Small intestine (tissue), 7 donors: ENCODE measurements around the gene SCLY. TPM values are rescaled to one million over a fixed set of nuclear protein-coding genes. Genes with fewer than 3 reads are reported as not detected.
"Not testable (repeated sequence)": the region's sequence is repeated elsewhere in the genome, so short reads cannot be mapped to it uniquely, and the experiment has no call there.

ENCODE experiments used
- DNase-seq, 2 donors: peaks; one replicate each; pipeline versions ENCODE4 v3.0.0 to v3.0.0-alpha.2; 2013
- FAIRE-seq: peaks from 2 replicates; lab custom pipeline; 2012; peaks lifted over from hg19 to GRCh38; lab: Jason Lieb, UNC
- H3K27ac ChIP-seq, 3 donors: one replicate each; pipeline ENCODE4 v1.5.1; 2013; ENCODE audit warnings: low read length in 2 of 3, mild to moderate bottlenecking in 2 of 3, control low read depth in 1 of 3, inconsistent platforms in 1 of 3, low read depth in 1 of 3, moderate library complexity in 1 of 3
- H3K27me3 ChIP-seq, 3 donors: one replicate each; pipeline ENCODE4 v1.6.1; 2013; ENCODE audit warnings: low read length in 3 of 3, inconsistent platforms in 1 of 3; ENCODE audit not compliant: control insufficient read depth in 3 of 3, insufficient read depth in 3 of 3
- H3K36me3 ChIP-seq, 3 donors: one replicate each; pipeline ENCODE4 v1.6.1; 2013; ENCODE audit warnings: low read length in 3 of 3, inconsistent platforms in 1 of 3, low read depth in 1 of 3, mild to moderate bottlenecking in 1 of 3, moderate library complexity in 1 of 3; ENCODE audit not compliant: control insufficient read depth in 3 of 3, insufficient read depth in 2 of 3
- H3K4me1 ChIP-seq, 3 donors: one replicate each; pipeline ENCODE4 v1.6.1; 2013; ENCODE audit warnings: low read length in 2 of 3, inconsistent platforms in 1 of 3, low read depth in 1 of 3, mild to moderate bottlenecking in 1 of 3, moderate library complexity in 1 of 3; ENCODE audit not compliant: control insufficient read depth in 3 of 3, insufficient read depth in 2 of 3
- H3K4me3 ChIP-seq, 3 donors: one replicate each; pipeline ENCODE4 v1.5.1; 2013; ENCODE audit warnings: low read length in 3 of 3, control low read depth in 1 of 3, inconsistent platforms in 1 of 3, low read depth in 1 of 3, mild to moderate bottlenecking in 1 of 3, moderate library complexity in 1 of 3
- H3K9me3 ChIP-seq, 2 donors: one replicate each; pipeline ENCODE4 v1.6.1; 2013; ENCODE audit warnings: low read depth in 1 of 2, low read length in 1 of 2; ENCODE audit not compliant: control insufficient read depth in 2 of 2, insufficient read depth in 1 of 2
- WGBS, 3 donors: extraction: QIAGEN DNeasy Blood & Tissue Kit; methylation state at CpG; one replicate each; pipeline ENCODE4 v1.1.7; 2013; 5-methylcytosine and 5-hydroxymethylcytosine counted together
- polyA plus RNA-seq, 4 donors: library from polyadenylated mRNA; stranded (reverse) in 3 of 4; unstranded in 1 of 4; fragments of 200-250 nt in 3 of 4; fragments of 120-200 nt in 1 of 4; gene quantifications; one replicate each; pipeline versions ENCODE4 v1.2.1 to v1.2.3, GENCODE V29; 2013
- donor health status: healthy with polysubstance abuse.
- donor health status: control.
- donor health status: control.
- donor health status: Bipolar disorder and iron deficiency.
- donor health status: healthy.

SCLY gene
- polyA plus RNA-seq, 4 donors, result 12.7 to 28.8 (median 23.7) TPM

GRCh38 chr2:238042849-238043584, 17.8 kb upstream of the SCLY start:
- FAIRE-seq (no peak), DNase-seq (no peak)
- H3K9me3 ChIP-seq, result peaks cover 0 to 1% of the 10 kb centered on the region in 2 donors
- H3K36me3 ChIP-seq, result peaks cover 0 to 56% (median 13%) of the 10 kb centered on the region in 3 donors
- H3K27me3 ChIP-seq, result no peaks in the 10 kb centered on the region
- no peaks in the 10 kb centered on the region for H3K4me1 ChIP-seq
- H3K27ac ChIP-seq, result no peak overlapping the region
- WGBS, 3 donors, result 71 to 85% (median 82%) methylated on average over 6 of the region's 6 CpGs
- H3K4me3 ChIP-seq, result no peak overlapping the region

GRCh38 chr2:238043851-238044250, 16.9 kb upstream of the SCLY start:
- no peak overlapping the region for H3K27ac ChIP-seq
- peaks cover 0 to 48% (median 11%) of the 10 kb centered on the region in 3 donors for H3K36me3 ChIP-seq
- DNase-seq, result no peak
- whole genome bisulfite sequencing, 3 donors, result 92 to 97% (median 95%) methylated on average over 6 of the region's 6 CpGs
- H3K9me3 ChIP-seq, result peaks cover 0 to 7% of the 10 kb centered on the region in 2 donors
- no peak for FAIRE-seq
- no peak overlapping the region for H3K4me3 ChIP-seq
- no peaks in the 10 kb centered on the region for H3K4me1 ChIP-seq
- H3K27me3 ChIP-seq, result no peaks in the 10 kb centered on the region

GRCh38 chr2:238045575-238045974, 15.2 kb upstream of the SCLY start:
- Histone ChIP-seq H3K36me3 (peaks cover 0 to 32% (median 9%) of the 10 kb centered on the region in 3 donors), H3K4me3 (no peak overlapping the region)

GRCh38 chr2:238046725-238047270, 14.0 kb upstream of the SCLY start:
- H3K4me3 ChIP-seq, result no peak overlapping the region
- H3K4me1 ChIP-seq, result no peaks in the 10 kb centered on the region
- DNase-seq, result peak in 1 of 2 donors; percentile 9
- no peaks in the 10 kb centered on the region for H3K27me3 ChIP-seq
- H3K36me3 ChIP-seq, result peaks cover 0 to 24% (median 9%) of the 10 kb centered on the region in 3 donors
- H3K27ac ChIP-seq, result no peak overlapping the region
- 80 to 91% (median 82%) methylated on average over 2 of the region's 2 CpGs for WGBS, 3 donors
- H3K9me3 ChIP-seq, result peaks cover 0 to 7% of the 10 kb centered on the region in 2 donors
- no peak for FAIRE-seq

More at GRCh38 chr2:238045575-238045974, 15.2 kb upstream of the SCLY start:
- no peaks in the 10 kb centered on the region for H3K4me1 ChIP-seq
- FAIRE-seq (no peak), DNase-seq (no peak)
- no peaks in the 10 kb centered on the region for H3K27me3 ChIP-seq
- peaks cover 0 to 7% of the 10 kb centered on the region in 2 donors for H3K9me3 ChIP-seq
- H3K27ac ChIP-seq, result no peak overlapping the region

- DNase-seq (no peak), FAIRE-seq (no peak)
- 64 to 80% (median 72%) methylated on average over 2 of the region's 2 CpGs for WGBS, 3 donors
- Histone ChIP-seq H3K36me3 (no peaks in the 10 kb centered on the region), H3K9me3 (peaks cover 0 to 3% of the 10 kb centered on the region in 2 donors), H3K27ac (no peak overlapping the region), H3K4me1 (peaks cover 0 to under 1% (median 0%) of the 10 kb centered on the region in 3 donors), H3K27me3 (peaks cover 0 to 1% (median 0%) of the 10 kb centered on the region in 3 donors), H3K4me3 (no peak overlapping the region)
These were observed 7.5 kb upstream of the SCLY start for GRCh38 chr2:238053191-238053776.

GRCh38 chr2:238055841-238056240, 5.0 kb upstream of the SCLY start:
- FAIRE-seq, result no peak
- Histone ChIP-seq H3K27me3 (peaks cover 0 to 1% (median 0%) of the 10 kb centered on the region in 3 donors), H3K36me3 (no peaks in the 10 kb centered on the region), H3K4me1 (peaks cover 0 to 9% (median 2%) of the 10 kb centered on the region in 3 donors), H3K9me3 (no peaks in the 10 kb centered on the region), H3K27ac (no peak overlapping the region), H3K4me3 (no peak overlapping the region)
- 63 to 65% (median 65%) methylated on average over 3 of the region's 3 CpGs for WGBS, 3 donors
- no peak for DNase-seq

- DNase-seq, H3K9me3 ChIP-seq, H3K27ac ChIP-seq, FAIRE-seq, H3K27me3 ChIP-seq, H3K4me3 ChIP-seq, H3K36me3 ChIP-seq: not testable (repeated sequence)
- peaks cover 2 to 18% (median 3%) of the 10 kb centered on the region in 3 donors for H3K4me1 ChIP-seq
- WGBS, 3 donors, result 92 to 94% (median 93%) methylated on average over 30 to 44 of the region's 44 CpGs
These were observed 2.9 kb upstream of the SCLY start for GRCh38 chr2:238057696-238058575.

GRCh38 chr2:238059505-238059904, 1.3 kb upstream of the SCLY start:
- no peak for FAIRE-seq

More at GRCh38 chr2:238059505-238059904, 1.3 kb upstream of the SCLY start:
- H3K36me3 ChIP-seq, result peaks cover 0 to 2% (median 0%) of the 10 kb centered on the region in 3 donors
- no peak for DNase-seq
- peaks cover 6 to 32% (median 12%) of the 10 kb centered on the region in 3 donors for H3K4me1 ChIP-seq
- 84 to 92% (median 86%) methylated on average over 3 of the region's 3 CpGs for WGBS, 3 donors
- H3K27me3 ChIP-seq, result peaks cover 0 to 1% (median 0%) of the 10 kb centered on the region in 3 donors
- peak overlapping the region in 1 of 3 donors; percentile 92 for H3K4me3 ChIP-seq
- no peak overlapping the region for H3K27ac ChIP-seq
- no peaks in the 10 kb centered on the region for H3K9me3 ChIP-seq
